ENCODE results near the gene GPC4.

The GPC4 gene

GRCh38 chrX:133415276-133416105 is at the start of gene GPC4:
Gene GPC4 (minus strand): TSS chrX:133415489. CDS start chrX:133414965, 524 bp downstream.
- DNase-seq = no peak

GRCh38 chrX:133461231-133461630 is 45.9 kb upstream of the GPC4 start:
- DNase-seq = no peak

GRCh38 chrX:133454924-133455323 is 39.6 kb upstream of the GPC4 start:
- no peak for DNase-seq

GRCh38 chrX:133454491-133454914 is 39.2 kb upstream of the GPC4 start:
- DNase-seq = no peak

- DNase-seq = no peak
These were observed 33.3 kb upstream of the GPC4 start for GRCh38 chrX:133448512-133449076.

- DNase-seq = no peak
These were observed 29.9 kb upstream of the GPC4 start for GRCh38 chrX:133444952-133445831.

GRCh38 chrX:133444196-133444595 is 28.9 kb upstream of the GPC4 start:
- no peak for DNase-seq

GRCh38 chrX:133440797-133441163 is 25.5 kb upstream of the GPC4 start:
- no peak for DNase-seq

- no peak for DNase-seq
These were observed 24.9 kb upstream of the GPC4 start for GRCh38 chrX:133440081-133440796.

GRCh38 chrX:133437766-133438165 is 22.5 kb upstream of the GPC4 start:
- no peak for DNase-seq

- no peak for DNase-seq
These were observed 22.1 kb upstream of the GPC4 start for GRCh38 chrX:133437356-133437755.

- DNase-seq = no peak
These were observed 20.3 kb upstream of the GPC4 start for GRCh38 chrX:133435544-133436124.

- no peak for DNase-seq
These were observed 19.0 kb upstream of the GPC4 start for GRCh38 chrX:133434197-133434820.

- DNase-seq = no peak
These were observed 4.6 kb upstream of the GPC4 start for GRCh38 chrX:133419911-133420310.

- no peak for DNase-seq
These were observed 3.3 kb upstream of the GPC4 start for GRCh38 chrX:133418588-133418987.

GRCh38 chrX:133417364-133417763 is 2.1 kb upstream of the GPC4 start:
- DNase-seq = no peak

- DNase-seq = no peak
These were observed 648 bp downstream of the GPC4 start for GRCh38 chrX:133414406-133415275.

- no peak for DNase-seq
These were observed 1.9 kb downstream of the GPC4 start for GRCh38 chrX:133413218-133413925.

GRCh38 chrX:133412665-133413064 is 2.6 kb downstream of the GPC4 start:
- no peak for DNase-seq

- no peak for DNase-seq
These were observed 3.0 kb downstream of the GPC4 start for GRCh38 chrX:133412246-133412645.

Data from GOT3 (cell line).